GM21360 (cell line): ENCODE results near the gene RIOK1.
"Not testable (repeated sequence)": the region's sequence is repeated elsewhere in the genome, so short reads cannot be mapped to it uniquely, and the experiment has no call there.

ENCODE experiments used
- ATAC-seq: cut with Tn5 transposase; IDR thresholded peaks from one replicate; pipeline ENCODE4 v1.9.1; 2021; ENCODE audit warnings: mild to moderate bottlenecking, moderate library complexity; ENCODE audit not compliant: unreplicated experiment

Gene RIOK1

DNA sequence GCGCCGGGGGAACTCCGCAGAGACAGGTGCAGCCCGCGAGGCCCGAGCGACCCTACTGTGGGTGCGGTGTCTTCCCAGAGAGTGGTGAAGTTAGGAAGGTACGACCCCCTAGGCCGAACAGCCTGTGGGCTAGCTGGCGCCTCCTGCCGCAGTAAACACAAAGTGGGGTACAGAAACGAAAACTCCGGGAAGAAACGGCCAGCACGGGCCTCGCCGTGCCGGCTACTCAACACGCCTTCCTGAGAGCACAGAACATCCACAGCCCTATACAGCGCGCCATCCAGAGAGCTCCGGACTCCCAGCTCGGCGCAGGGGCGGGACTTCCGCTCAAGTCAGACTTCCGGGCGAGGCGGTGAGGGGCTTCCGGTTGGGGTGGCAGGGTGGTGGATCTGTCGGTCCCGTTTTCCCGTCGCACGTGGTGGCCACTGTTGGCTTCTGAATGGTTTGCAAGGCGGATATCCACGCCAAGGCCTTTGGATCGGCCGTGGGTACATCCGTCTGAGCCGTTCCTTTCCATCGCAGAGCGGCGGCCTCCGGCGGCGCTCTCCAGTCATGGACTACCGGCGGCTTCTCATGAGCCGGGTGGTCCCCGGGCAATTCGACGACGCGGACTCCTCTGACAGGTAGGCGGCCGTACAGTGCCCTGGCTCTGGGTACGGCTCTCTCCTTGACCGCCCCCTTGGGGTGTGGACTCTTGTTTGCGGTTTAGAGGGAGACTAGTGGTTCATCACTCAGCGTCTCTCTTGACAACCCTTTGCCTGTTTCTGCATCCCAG, at the start of gene RIOK1, which contains the start of gene CAGE1:
TSS of gene RIOK1 (plus strand) at position 358 of the 775 bp plus-strand sequence. CDS start at position 553, 195 bp downstream.
TSS of gene CAGE1 (minus strand) at position 292 of the 775 bp plus-strand sequence. CDS start 2,569 bp downstream, outside the sequence.
- ATAC-seq = peak; percentile 96

DNA sequence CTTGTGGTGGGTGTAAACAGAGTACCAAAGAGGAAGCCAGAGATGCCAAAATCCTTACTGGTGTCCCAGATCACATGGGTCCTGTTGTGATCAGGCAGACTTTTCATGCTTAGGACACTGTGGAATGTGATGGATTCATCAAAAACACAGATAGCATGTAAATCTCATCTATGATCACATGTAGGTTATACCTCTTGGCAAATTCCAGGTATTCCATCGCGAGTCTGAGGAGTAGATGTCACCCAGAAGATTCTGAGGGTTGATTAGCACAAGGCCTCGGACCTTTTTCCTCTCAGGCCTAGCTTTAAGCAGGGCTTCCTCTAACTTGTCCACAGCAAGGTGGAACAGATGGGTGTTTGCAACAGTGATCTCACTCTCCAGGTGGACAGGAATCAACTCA, 48.3 kb upstream of the RIOK1 start:
- no peak for ATAC-seq

DNA sequence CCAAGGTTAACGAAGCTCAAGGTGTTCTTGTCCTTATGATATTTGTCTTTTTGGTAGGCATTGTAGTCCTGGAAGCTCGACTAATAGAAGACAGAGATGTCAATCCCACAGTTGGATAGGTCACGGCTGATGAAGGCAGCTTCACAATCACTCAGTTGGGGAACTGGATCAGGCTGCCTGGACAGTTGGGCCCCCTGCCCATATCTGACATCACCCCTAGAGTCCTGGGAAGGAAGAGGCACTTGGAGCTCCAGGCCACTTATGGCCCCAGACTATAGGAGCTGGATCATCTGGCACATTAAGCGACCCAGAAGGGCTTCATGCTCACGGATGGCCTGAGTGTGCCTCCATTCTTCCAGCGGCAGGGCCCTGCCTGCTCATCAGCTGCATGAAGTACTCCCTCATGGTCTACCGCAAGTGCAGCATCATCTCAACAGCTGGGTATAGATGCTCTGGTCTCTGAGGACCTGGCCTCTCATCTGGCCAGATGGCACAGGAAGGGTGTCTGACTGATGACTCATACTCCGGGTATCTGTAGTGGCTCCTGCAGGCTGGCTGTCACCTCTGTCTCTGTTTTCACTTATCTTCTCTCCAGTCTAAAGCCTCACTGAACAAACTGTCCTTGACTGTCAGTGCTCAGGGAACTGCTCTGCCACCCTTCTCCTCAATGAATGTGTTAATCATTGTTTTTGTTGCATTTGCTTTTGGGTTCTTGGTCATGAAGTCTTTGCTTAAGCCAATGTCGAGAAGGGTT, 47.4 kb upstream of the RIOK1 start:
- ATAC-seq = no peak

DNA sequence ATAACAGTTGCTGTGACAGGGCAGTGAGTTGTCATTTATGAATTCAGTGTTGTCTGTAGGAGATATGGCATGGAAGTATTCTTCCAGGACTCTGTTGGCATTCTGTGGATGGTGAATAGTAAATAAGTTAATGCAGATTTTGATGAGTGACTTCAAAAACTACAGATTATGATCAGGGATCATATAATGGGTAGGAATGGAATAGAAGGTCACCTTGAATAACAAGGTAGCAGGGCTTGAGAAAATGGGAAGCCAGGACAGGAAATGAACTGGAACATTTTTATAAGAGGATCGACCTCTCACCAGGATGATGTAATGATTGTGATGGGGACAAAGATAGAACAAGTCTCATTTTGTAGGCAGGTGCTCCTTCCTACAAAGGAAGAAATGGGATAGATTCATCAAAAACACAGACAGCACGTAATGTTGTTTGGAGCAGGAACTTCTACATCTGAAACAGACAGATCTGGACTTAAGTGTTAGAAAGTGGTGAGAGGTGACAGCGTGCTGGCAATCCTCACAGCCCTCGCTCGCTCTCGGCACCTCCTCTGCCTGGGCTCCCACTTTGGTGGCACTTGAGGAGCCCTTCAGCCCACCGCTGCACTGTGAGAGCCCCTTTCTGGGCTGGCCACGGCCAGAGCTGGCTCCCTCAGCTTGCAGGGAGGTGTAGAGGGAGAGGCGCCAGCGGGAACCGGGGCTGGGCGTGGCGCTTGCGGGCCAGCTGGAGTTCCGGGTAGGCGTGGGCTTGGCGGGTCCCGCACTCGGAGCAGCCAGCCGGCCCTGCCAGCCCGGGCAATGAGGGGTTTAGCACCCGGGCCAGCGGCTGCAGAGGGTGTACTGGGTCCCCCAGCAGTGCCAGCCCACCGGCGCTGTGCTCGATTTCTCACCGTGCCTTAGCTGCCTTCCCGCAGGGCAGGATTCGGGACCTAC, 45.8 kb upstream of the RIOK1 start:
- no peak for ATAC-seq

DNA sequence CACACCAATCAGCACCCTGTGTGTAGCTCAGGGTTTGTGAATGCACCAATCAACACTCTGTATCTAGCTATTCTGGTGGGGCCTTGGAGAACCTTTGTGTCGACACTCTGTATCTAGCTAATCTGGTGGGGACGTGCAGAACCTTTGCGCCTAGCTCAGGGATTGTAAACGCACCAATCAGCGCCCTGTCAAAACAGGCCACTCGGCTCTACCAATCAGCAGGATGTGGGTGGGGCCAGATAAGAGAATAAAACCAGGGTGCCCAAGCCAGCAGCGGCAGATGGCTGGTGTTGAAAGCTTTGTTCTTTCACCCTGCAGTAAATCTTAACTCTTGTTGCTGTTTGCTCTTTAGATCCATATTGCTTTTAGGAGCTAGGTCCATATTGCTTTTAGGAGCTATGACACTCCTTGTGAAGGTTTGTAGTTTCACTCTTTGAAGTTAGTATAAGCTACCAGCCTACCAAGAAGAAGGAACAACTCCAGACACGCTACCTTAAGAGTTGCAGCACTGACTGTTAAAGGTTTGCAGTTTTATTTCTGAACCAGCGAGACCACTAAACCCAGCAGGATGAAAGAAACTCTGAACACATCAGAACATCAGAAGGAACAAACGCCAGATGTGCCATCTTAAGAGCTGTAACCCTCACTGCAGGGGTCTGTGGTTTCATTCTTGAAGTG, 44.7 kb upstream of the RIOK1 start:
- ATAC-seq = not testable (repeated sequence)

DNA sequence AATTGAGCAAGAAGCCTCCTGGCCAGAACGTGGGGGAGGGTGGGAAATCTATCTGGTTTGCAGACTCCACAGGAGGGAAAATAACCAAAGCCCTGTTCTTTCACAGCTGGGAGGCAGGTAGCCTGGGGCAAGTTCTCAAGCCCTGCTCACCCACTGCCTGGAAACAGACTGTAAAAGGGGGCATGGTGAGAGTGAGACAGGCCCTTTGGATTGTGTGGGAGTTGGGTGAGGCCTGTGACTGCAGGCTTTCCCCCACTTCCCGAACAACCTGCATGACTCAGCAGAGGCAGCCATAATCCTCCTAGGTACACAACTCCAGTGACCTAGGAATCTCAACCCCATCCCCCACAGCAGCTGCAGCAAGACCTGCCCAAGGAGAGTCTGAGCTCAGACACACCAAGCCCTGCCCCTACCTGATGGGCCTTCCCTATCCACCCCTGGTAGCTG, 42.0 kb upstream of the RIOK1 start:
- ATAC-seq = not testable (repeated sequence)

DNA sequence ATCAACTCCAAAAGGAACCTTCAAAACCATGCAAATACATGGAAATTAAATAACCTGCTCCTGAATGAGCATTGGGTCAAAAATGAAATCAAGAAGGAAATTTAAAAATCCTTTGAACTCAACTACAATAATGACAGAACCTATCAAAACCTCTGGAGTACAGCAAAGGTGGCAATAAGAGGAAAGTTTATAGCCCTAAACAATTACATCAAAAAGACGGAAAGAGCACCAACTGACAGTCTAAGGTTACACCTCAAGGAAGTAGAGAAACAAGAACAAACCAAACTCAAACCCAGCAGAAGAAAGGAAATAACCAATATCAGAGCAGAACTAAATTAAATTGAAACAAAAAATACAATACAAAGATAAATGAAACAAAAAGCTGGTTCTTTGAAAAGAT, 39.0 kb upstream of the RIOK1 start:
- not testable (repeated sequence) for ATAC-seq

DNA sequence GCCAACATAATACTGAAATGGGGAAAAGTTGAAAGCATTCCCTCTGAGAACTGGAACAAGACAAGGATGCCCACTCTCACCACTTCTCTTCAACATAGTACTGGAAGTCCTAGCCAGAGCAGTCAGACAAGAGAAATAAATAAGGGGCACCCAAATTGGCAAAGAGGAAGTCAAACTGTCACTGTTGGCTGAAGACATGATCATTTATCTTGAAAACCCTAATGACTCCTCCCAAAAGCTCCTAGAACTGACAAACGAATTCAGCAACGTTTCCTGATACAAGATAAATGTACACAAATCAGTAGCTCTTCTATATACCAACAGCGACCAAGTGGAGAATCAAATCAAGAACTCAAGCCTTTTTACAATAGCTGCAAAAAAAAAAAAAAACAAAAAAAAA, 37.7 kb upstream of the RIOK1 start:
- ATAC-seq = not testable (repeated sequence)

DNA sequence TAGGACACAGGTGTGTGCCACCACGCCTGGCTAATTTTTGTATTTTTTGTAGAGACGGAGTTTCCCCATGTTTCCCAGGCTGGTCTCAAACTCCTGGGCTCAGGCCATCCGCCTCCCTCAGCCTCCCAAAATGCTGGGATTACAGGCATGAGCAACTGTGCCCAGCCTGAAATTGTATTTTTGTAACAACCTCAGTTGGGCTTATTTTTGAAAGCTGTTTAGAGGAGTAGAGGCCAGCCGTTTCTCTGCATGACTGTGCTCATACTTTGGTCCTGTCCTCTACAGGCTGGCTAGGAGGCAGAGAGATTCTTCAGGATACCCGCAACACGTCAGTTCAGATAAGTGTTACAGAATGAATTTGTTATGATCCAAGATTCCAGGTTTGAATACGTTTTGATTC, 22.2 kb upstream of the RIOK1 start:
- no peak for ATAC-seq

DNA sequence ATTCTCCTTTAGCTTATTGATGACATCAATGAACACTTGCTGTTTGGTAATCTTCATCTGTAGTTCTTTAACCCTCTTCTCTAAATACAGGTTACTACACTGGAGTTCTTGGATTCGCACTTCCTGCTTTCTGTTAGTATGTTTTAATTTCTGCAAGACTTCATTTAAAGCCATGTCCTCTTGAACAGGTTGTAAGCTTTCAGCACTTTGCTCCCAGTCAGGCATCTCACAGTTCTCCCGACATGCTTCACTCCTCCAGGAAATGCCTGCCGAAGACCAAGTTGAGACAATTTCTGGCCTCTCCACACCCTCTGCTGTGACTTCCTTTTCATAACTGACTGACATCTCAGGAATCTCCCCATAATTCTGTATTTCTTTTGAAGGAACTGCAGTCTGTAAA, 15.9 kb upstream of the RIOK1 start:
- ATAC-seq = no peak

DNA sequence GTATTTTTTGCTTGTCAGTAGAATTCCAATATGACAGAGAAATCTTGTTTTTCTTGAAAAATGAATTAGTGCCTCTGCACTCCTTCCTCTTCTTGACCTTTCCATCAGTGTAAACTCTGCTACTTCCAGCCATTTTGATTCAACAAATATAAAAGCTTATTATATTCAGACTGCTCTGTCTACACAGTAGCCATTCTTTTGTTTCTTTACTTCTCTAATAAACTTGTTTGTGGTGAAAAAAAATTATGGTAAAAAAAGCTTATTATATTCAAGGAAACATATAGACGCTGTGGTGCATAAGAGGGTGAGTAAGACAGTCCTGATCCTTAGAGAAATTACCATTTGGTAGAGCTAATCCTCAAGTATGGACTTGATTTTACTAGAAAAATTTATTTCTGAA, 11.6 kb upstream of the RIOK1 start:
- ATAC-seq = no peak

DNA sequence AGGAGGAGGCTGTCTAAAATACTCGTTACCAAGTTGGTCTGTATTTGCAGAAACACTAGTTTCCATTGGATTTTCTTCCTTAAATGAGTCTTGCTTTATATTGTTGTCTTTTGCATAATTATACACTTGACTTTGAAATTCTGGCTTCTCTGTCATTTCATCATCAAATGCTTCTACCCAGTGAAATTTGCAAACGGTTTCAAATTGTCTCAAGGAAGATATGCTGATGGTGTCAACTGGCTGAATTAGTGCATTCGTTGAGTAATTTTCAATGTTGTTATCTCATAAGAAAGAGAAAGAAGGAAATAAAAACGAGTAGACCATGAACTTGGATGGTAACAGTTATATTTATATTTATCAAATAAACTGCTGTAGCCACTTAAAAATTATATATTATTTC, 10.9 kb upstream of the RIOK1 start:
- no peak for ATAC-seq

DNA sequence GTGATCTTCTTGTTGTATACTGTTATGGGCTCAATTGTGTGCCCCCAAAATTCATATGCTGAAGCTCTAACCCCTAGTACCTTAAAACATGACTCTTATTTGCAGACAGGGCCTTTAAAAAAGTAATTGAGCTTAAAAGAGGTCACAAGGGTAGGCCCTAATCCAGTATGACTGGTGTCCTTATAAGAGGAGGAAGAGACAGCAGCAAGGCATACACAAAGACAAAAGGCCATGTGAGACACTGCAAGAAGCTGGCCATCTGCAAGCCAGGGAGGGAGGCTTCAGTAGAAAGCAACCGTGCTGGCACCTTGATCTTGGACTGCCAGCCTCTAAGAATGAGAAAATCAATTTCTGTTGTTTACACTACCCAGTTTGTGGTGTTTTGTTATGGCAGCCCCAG, 8.5 kb upstream of the RIOK1 start:
- no peak for ATAC-seq

DNA sequence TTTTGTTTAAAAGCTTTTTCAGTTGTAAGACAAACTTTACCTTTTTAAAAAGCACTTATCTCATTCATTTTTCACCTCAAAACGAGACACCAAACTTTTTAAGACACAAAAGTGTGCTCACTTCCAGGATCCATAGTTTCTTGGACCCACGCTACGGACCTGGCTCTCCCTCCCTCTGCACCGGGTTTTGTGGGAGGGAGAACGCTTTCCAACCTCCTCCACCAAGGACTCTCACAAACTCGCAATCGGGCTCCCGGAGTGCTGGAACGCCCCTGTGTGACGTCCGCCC, 502 bp upstream of the RIOK1 start:
- ATAC-seq = no peak

DNA sequence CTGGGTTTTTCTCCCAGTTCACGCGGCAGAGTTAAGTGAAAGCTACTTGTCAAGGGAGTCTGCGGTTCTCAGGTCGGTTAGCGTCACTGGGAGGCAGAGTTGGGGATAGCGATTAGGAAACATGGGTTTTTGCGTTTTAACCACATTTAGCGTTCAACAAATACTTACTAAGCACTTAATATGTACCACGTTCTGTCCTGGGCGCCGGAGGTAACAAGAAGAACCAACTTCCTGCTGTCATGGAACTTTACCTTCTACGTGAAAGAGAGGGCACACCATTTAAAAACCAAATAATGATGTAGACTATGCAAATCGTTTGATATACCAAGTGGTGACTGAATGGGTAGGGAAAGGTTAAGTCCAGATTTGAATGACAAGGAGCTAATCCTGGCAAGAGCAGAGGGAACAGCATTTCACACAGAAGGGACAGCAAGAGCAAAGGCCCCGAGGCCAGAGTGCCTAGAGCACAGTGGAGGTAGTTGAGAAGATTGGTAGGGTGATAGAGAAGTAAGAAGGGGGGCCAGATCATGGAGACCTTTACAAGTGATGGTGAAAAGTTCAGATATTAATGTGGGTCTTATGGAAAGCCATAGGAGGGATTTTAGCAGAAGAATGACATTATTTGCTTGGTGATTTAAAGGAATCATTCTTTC, 744 bp downstream of the RIOK1 start:
- peak; percentile 4 for ATAC-seq

DNA sequence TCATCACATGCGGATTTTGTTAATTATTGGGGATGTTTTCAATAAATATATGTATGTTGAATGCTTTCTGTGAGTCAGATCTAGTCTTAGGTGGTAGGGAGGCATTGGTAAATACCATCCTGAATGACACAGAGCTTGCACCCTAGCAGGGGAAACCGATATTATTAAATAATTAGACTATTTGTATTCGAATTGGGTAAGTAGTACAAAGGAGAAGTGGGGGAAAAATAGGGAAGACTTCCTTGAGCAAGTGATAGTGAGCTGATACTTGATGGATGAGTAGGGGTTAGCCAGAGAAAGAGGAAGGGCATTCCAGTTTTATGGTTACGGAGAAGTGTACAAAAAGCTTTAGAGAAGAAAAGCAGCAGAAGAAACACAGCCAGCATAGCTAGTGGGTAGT, 1.5 kb downstream of the RIOK1 start:
- ATAC-seq = no peak

DNA sequence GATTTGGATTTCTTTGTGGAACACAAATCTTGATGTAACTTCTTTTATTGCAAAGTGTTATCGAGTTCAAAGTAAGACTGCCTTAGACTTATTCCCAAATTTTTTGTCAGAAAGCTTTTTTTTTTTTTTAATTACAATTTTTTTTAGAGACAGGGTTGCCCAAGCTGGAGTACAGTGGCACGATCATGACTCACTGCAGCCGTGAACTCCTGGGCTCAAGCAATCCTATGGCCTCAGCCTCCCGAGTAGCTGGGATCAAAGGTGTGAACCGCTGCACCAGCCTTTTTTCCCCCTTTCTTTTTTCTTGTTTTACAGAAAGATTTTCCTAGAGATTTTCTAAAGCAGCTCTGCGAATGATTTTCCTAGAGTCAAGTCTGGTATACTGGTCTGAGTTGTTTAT, 2.8 kb downstream of the RIOK1 start:
- ATAC-seq = no peak

DNA sequence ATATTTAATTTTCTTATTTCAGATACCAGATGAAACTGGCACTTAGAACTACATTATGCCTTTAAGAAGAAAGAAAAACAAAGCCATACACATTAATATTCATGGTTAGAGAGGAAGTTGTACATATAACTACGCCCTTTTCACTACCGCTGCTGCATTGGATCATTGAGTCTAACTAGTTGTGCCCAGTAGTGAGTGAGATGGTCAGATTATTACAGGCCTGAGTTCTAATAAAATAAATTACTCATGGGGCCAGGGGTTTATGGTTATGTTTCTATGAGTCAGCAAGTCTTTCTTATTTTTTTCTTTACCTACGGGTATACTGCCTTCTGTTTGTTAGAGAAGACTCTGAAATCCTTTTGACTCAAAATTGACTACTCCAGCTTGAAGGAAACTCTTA, 11.5 kb downstream of the RIOK1 start:
- ATAC-seq = no peak

DNA sequence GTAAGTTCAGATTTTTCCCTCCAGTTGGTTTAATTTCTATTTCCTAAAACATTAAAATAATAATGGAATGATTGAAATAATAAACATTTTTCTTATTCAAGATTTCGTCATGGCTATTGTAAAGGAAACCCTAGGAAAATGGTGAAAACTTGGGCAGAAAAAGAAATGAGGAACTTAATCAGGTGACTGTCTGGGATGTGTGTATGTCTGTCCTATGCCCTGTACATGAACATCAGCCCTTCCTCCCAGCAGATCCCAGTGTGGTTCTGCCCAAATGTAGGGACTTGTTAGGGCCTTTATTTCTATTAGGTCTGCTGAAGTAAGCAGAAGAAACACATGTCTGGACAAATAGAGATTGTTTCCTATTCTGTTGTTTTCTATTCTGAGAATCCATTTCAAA, 13.1 kb downstream of the RIOK1 start:
- ATAC-seq = no peak

DNA sequence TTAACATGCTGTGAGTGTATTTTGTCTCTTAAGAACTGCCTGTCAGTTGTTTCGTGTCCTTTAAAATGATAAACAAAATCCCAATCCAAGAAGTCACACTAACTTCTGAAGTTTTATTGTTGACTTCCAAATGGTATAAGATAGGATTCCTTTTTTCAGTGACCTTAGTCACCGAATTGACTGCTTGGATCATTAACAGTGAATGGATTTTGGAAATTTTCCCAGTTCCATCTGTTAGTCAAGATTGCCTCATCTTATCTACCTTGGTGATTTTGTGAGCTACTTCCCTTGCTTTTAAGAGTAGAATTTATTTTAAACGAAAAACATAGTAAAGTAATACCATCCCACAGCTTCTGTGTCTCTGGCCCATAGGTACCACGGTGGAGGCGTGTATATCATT, 14.9 kb downstream of the RIOK1 start:
- no peak for ATAC-seq
